ENCODE results near the gene ABLIM3. TPM values are rescaled to one million over a fixed set of nuclear protein-coding genes. Genes with fewer than 3 reads are reported as not detected.

The ABLIM3 gene
- polyA plus RNA-seq, 1 of the 3 experiments (the other 2 are of a cell fraction) = 5.9 TPM

- no peaks in the 10 kb centered on the region for H4K20me1 ChIP-seq (ENCODE audit: insufficient read depth)
- no peaks in the 10 kb centered on the region for H3K9me3 ChIP-seq
- no peaks in the 10 kb centered on the region for H3K79me2 ChIP-seq (ENCODE audit: insufficient read depth)
- DNase-seq = no peak
- H3K4me2 ChIP-seq = no peak overlapping the region
- ChIA-PET CTCF (interaction anchor here (0.9 to 1.6 kb wide), 4 partner anchors 11 to 31 kb away, joined by 3 to 6 read pairs (median 5); no protein-coding TSS in a partner anchor), POLR2A (no interaction called here)
- 20% methylated on average over 2 of the region's 3 CpGs for WGBS (ENCODE audit: low lambda C conversion rate)
- no peak overlapping the region for H3K27ac ChIP-seq (ENCODE audit: low read depth in 2 of 2, low read length in 1 of 2)
- H2AFZ ChIP-seq (ENCODE audit: low read depth) = no peak overlapping the region
- no peak overlapping the region for H3K4me3 ChIP-seq (ENCODE audit: low read depth in 2 of 2, low read length in 1 of 2)
- no peaks in the 10 kb centered on the region for H3K27me3 ChIP-seq (ENCODE audit: insufficient read depth)
- H3K9me2 ChIP-seq = no peaks in the 10 kb centered on the region
- no peak overlapping the region for H3K9ac ChIP-seq
- TF ChIP-seq TCF12 (IDR thresholded peaks at IDR 0.05) = no peak
- TF ChIP-seq, protein P1, sequence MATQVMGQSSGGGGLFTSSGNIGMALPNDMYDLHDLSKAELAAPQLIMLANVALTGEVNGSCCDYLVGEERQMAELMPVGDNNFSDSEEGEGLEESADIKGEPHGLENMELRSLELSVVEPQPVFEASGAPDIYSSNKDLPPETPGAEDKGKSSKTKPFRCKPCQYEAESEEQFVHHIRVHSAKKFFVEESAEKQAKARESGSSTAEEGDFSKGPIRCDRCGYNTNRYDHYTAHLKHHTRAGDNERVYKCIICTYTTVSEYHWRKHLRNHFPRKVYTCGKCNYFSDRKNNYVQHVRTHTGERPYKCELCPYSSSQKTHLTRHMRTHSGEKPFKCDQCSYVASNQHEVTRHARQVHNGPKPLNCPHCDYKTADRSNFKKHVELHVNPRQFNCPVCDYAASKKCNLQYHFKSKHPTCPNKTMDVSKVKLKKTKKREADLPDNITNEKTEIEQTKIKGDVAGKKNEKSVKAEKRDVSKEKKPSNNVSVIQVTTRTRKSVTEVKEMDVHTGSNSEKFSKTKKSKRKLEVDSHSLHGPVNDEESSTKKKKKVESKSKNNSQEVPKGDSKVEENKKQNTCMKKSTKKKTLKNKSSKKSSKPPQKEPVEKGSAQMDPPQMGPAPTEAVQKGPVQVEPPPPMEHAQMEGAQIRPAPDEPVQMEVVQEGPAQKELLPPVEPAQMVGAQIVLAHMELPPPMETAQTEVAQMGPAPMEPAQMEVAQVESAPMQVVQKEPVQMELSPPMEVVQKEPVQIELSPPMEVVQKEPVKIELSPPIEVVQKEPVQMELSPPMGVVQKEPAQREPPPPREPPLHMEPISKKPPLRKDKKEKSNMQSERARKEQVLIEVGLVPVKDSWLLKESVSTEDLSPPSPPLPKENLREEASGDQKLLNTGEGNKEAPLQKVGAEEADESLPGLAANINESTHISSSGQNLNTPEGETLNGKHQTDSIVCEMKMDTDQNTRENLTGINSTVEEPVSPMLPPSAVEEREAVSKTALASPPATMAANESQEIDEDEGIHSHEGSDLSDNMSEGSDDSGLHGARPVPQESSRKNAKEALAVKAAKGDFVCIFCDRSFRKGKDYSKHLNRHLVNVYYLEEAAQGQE (IDR thresholded peaks at IDR 0.05; ENCODE audit: low read depth, low read length) = peak; percentile 95
- TF ChIP-seq, protein P2, sequence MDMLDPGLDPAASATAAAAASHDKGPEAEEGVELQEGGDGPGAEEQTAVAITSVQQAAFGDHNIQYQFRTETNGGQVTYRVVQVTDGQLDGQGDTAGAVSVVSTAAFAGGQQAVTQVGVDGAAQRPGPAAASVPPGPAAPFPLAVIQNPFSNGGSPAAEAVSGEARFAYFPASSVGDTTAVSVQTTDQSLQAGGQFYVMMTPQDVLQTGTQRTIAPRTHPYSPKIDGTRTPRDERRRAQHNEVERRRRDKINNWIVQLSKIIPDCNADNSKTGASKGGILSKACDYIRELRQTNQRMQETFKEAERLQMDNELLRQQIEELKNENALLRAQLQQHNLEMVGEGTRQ (IDR thresholded peaks at IDR 0.05; ENCODE audit: borderline replicate concordance, low read depth, low read length) = no peak
- no peaks in the 10 kb centered on the region for H3K36me3 ChIP-seq (replicated peaks in 1 of 2; ENCODE audit: control insufficient read depth in 1 of 2, insufficient read depth in 2 of 2, low read length in 1 of 2)
- H3F3A ChIP-seq (replicated peaks; ENCODE audit: insufficient read depth) = no peaks in the 10 kb centered on the region
- no peaks in the 10 kb centered on the region for H3K4me1 ChIP-seq (ENCODE audit: control insufficient read depth in 1 of 2, insufficient read depth in 2 of 2, low read depth in 1 of 2, low read length in 1 of 2)
These were observed 113.2 kb downstream of the ABLIM3 start for GRCh38 chr5:149254506-149254905.

DNA sequence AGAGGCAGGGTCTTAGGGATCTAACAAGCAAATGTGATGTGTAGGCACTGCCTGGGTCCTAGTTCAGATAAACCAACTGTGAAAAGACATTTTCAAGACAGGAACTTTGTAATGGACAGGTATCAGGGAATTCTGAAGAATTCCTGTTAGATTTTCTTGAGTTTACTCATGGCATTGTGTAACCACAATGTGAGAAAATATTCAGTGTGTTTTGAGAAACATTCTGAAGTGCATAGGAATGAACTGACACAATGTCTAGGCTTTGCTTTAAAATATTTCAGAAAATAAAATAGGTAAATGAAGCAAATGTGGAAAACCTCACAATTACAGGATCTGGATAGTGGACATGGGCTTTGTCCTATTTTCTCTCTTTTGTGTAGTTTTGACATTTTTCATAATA is 115.2 kb downstream of the ABLIM3 start:
- TF ChIP-seq, protein P3, sequence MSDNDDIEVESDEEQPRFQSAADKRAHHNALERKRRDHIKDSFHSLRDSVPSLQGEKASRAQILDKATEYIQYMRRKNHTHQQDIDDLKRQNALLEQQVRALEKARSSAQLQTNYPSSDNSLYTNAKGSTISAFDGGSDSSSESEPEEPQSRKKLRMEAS (IDR thresholded peaks at IDR 0.05; ENCODE audit: low read depth) = no peak
- no peak for TF ChIP-seq POLR2AphosphoS5 (IDR thresholded peaks at IDR 0.05; ENCODE audit: low read depth, low read length)
- TF ChIP-seq, protein P2 (IDR thresholded peaks at IDR 0.05; ENCODE audit: borderline replicate concordance, low read depth, low read length) = no peak
- TF ChIP-seq, protein P4, sequence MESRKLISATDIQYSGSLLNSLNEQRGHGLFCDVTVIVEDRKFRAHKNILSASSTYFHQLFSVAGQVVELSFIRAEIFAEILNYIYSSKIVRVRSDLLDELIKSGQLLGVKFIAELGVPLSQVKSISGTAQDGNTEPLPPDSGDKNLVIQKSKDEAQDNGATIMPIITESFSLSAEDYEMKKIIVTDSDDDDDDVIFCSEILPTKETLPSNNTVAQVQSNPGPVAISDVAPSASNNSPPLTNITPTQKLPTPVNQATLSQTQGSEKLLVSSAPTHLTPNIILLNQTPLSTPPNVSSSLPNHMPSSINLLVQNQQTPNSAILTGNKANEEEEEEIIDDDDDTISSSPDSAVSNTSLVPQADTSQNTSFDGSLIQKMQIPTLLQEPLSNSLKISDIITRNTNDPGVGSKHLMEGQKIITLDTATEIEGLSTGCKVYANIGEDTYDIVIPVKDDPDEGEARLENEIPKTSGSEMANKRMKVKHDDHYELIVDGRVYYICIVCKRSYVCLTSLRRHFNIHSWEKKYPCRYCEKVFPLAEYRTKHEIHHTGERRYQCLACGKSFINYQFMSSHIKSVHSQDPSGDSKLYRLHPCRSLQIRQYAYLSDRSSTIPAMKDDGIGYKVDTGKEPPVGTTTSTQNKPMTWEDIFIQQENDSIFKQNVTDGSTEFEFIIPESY (IDR thresholded peaks at IDR 0.05; ENCODE audit: borderline replicate concordance, low read depth) = no peak
- no peaks in the 10 kb centered on the region for H3F3A ChIP-seq (replicated peaks; ENCODE audit: insufficient read depth)
- H3K4me1 ChIP-seq (ENCODE audit: control insufficient read depth in 1 of 2, insufficient read depth in 2 of 2, low read depth in 1 of 2, low read length in 1 of 2) = no peaks in the 10 kb centered on the region
- ChIA-PET CTCF (interaction anchor here (1.3 to 1.9 kb wide), 4 partner anchors 9 to 221 kb away, joined by 3 to 4 read pairs (median 4); partner anchors contain the start of gene ABLIM3), POLR2A (no interaction called here)
- no peaks in the 10 kb centered on the region for H3K9me2 ChIP-seq
- no peak overlapping the region for H3K4me2 ChIP-seq
- H3K27me3 ChIP-seq (ENCODE audit: insufficient read depth) = no peaks in the 10 kb centered on the region
- no peaks in the 10 kb centered on the region for H4K20me1 ChIP-seq (ENCODE audit: insufficient read depth)
- no peak overlapping the region for H2AFZ ChIP-seq (ENCODE audit: low read depth)
- H3K79me2 ChIP-seq (ENCODE audit: insufficient read depth) = no peaks in the 10 kb centered on the region
- no peak overlapping the region for H3K27ac ChIP-seq (ENCODE audit: low read depth in 2 of 2, low read length in 1 of 2)
- no peaks in the 10 kb centered on the region for H3K36me3 ChIP-seq (replicated peaks in 1 of 2; ENCODE audit: control insufficient read depth in 1 of 2, insufficient read depth in 2 of 2, low read length in 1 of 2)
- DNase-seq = no peak
- no peak overlapping the region for H3K9ac ChIP-seq
- no peaks in the 10 kb centered on the region for H3K9me3 ChIP-seq
- no peak overlapping the region for H3K4me3 ChIP-seq (ENCODE audit: low read depth in 2 of 2, low read length in 1 of 2)
